Stimulated activated CD4-positive, alpha-beta T cell treated with anti-CD3 and anti-CD28 coated beads, Interleukin-4, amount 100 ng/mL, for 48 hours (primary cell): ENCODE data around the gene HMGN1.

Source experiments
- DNase-seq, 2 donors: peaks; one replicate each; pipeline ENCODE4 v3.0.0-alpha.2; 2020; ENCODE audit warnings: low read depth in 2 of 2

The HMGN1 gene

DNA sequence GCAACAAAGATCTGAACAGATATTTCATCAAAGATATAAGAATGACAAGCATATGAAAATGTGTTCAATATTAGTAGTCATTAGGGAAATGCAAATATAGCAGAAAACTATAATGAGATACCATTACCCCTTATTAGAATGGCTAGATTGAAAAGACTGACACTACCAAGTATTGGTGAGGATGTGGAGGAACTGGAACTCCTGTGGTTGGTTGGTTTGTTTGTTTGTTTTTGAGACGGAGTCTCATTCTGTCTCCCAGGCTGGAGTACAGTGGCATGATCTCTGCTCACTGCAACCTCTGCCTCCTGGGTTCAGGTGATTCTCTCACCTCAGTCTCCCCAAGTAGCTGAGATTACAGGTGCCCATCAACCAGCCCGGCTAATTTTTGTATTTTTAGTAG is 18.9 kb upstream of the HMGN1 start:
- no peak for DNase-seq

GRCh38 chr21:39366563-39366962 is 17.7 kb upstream of the HMGN1 start:
- DNase-seq: no peak

DNA sequence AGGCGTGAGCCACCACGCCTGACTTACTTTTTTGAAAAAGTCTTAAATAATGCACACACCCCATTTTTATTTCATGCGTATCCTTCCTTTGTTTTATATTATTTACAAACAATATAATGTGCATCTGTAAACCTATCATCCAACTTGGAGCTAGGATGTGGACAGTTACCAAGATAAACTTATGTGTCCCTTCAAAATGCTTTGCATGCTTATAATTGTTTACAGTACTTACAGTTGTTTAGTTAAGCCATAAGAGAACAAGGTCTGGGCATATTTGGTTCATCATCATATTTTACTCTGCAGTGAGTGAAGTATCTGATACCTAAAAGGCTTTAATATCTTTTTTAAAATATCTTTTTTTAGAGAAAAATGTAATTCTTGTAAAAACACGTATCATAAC is 16.1 kb upstream of the HMGN1 start:
- no peak for DNase-seq

GRCh38 chr21:39363607-39364555 is 15.0 kb upstream of the HMGN1 start:
- no peak for DNase-seq

- DNase-seq: no peak
Measured at GRCh38 chr21:39362733-39363132, 13.8 kb upstream of the HMGN1 start.

DNA sequence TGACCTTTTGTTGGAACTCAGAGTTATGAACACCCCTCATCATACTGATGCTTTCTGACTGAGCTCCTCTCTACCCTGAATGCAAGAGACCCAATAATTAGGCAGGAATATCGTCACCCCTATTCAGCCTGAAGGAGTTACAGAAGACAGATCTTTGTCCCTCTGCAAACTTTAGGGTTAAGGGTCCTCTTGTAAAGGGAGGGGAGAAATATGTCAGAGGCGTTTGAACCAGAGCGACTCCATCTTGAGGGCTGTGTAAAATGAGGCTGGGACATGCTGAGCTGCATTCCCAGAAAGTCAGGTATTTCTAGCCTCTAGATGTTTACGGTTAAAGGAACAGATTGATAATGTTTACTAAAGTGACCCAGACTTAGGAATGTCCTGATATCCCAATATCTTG is 10.5 kb upstream of the HMGN1 start:
- no peak for DNase-seq

DNA sequence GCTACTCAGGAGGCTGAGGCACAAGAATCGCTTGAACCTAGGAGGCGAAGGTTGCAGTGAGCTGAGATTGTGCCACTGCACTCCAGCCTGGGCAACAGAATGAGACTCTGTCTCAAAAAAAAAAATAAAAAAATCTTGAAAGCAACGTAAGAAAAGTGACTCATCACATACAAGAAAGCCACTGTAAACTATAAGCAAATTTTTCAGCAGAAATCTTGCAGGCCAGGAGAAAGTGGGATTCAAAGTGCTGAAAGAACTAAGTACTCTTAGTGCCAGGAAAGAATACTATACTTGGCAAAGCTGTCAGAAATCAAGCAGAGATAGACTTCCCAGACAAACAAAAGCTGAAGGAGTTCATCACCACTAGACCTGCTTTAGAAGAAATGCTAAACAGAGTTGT is 4.4 kb upstream of the HMGN1 start:
- DNase-seq: no peak

- DNase-seq: no peak
Measured at GRCh38 chr21:39350094-39351005, 1.5 kb upstream of the HMGN1 start.

DNA sequence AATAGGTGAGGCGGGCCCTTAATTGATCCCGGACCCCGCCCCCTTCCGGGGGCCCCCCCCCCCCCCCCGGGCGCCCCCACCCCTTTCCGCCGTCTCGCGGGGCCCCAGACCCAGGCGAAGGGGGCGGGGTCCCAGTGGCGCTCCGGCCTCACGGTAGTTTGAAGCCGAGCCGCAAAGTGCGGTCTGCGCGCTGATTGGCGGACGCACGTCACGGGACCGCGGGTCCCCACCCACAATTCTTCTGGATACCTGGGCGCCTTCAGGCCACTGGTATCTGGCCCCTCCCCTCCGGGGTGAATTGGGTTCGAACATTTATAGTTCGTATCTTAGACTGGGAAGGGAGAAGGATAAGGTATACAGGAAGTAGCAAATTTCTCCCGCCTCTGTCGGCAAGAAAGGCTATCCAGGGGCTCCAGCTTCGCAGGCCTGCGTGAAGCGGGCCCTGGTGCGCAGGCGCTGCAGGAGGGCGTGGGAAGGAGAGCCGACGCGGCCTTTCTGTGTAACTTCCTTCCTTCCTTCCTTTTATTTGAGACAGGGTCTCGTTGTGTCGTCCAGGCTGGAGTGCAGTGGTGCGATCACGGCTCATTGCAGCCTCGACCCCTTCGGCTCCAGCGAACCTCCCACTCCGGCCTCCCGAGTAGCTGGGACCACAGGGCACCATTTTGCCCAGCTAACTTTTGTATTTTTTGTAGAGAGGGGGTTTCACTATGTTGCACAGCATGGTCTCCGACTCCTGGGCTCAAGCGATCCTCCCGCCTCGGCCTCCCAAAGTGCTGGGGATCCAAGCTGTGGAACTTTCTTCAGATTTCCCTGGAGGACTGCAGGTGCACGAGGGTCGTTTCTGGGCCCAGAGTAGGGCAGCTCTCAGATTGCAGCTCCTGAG is 564 bp upstream of the HMGN1 start:
- peak; percentile 96 for DNase-seq

GRCh38 chr21:39348040-39348354 is 891 bp downstream of the HMGN1 start:
- DNase-seq: no peak

DNA sequence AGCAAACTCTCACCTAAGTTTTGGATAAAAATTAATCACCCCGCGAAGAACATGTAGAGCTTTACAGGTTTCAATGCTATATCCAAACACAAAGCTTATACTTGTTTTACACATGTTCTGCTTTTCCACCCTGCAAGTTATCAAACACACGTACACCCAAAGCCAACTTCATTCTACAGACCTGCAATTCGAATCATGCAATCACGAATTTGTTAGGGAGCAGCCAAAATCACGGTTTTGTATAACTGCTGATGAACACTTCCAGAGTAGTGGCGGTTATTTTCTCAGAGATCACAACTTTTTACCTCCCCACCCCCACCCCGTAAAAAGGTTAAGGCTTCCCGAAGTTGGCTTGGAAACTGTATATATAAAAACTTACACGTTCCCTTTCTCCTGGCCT is 1.4 kb downstream of the HMGN1 start:
- no peak for DNase-seq

GRCh38 chr21:39346671-39347331 is 2.1 kb downstream of the HMGN1 start:
- no peak for DNase-seq

DNA sequence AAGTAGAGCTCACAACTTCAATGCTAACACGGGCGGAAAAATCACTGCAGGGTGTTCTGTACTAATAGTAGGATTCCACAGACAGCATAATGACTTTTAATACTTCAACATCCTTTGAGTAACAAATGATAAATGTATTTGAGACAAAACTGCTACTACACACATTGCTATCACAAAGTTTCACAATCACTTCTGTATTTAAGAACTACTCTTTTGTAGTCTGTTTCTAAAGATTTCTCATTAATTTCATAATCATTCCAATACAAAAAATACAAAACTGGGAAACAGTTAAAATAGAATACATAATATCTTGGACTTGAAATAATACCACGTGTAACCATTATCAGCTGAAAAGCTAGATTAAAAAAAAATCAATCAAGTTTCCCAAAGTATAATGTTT is 2.7 kb downstream of the HMGN1 start:
- DNase-seq: no peak

DNA sequence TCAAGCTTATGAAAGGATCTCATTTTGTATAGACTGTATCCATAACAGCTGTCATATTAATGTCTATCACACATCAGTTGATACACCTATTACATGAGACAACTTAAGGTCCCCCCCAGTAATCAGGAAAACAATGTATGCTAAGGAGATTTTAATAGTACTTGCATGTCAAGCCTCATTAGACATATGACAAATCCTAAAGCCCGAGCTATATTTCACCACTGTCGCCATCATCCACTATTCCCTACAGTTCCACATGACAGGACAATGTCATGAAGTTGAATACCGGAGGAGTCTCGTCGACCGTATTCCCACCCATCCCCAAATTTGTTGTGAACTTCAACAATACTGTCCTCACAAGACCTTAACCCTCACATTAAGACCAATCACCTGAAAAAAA is 3.4 kb downstream of the HMGN1 start:
- no peak for DNase-seq

- DNase-seq: no peak
Measured at GRCh38 chr21:39344848-39345247, 4.0 kb downstream of the HMGN1 start.

- no peak for DNase-seq
Measured at GRCh38 chr21:39341249-39341923, 7.5 kb downstream of the HMGN1 start.

- DNase-seq: no peak
Measured at GRCh38 chr21:39340687-39341086, 8.2 kb downstream of the HMGN1 start.

GRCh38 chr21:39339231-39339630 is 9.7 kb downstream of the HMGN1 start:
- no peak for DNase-seq

DNA sequence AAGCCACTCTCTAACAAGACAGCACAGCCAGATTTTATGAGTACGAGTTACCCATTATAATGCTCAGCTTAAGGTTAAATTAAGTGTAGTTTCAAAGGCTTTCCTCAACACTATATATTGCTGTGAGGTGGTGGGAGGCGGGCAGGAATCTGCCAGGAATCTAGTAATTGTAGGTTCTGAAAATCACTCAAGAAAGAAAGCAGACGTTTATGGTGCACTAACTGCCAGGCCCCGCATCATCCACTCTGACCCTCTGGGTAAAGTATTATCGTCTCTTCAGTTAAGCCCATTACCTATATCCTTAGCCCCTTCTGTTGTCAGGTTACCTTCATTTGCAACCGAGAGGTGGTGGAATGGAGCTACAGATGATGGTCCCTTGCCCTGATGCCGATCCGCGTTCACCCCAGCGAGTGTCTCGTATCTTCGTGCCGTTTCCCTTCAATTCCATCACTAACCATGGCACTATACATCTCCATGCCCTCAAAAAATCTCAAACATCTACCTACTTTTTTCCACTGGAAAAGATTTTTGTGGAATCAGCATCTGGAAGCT is 12.4 kb downstream of the HMGN1 start:
- no peak for DNase-seq

DNA sequence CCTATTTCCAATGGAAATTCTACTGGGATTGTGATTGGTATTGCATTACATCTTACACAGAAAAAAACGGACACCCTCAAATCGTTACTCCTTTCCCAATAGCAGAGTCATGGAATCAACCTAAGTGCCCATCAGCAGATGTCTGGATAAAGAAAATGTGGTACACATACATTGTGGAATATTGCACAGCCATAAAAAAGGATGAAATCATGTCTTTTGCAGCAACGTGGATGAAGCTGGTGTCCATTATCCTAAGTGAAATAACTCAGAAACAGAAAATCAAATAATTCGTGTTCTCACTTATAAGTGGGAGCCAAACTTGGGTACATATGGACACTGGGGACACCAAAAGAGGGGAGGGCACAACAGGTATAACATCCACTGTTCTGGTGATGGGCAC is 14.3 kb downstream of the HMGN1 start:
- no peak for DNase-seq
